GM19372 (cell line): Measurements from ENCODE around the gene UCKL1.
A peak's percentile ranks its signal among the peaks of the same experiment; 100 is the strongest.

Source experiments
- ATAC-seq: cut with Tn5 transposase; IDR thresholded peaks from one replicate; pipeline ENCODE4 v1.9.1; 2021; ENCODE audit warnings: mild to moderate bottlenecking, low read depth, moderate library complexity; ENCODE audit not compliant: unreplicated experiment

Gene UCKL1

DNA sequence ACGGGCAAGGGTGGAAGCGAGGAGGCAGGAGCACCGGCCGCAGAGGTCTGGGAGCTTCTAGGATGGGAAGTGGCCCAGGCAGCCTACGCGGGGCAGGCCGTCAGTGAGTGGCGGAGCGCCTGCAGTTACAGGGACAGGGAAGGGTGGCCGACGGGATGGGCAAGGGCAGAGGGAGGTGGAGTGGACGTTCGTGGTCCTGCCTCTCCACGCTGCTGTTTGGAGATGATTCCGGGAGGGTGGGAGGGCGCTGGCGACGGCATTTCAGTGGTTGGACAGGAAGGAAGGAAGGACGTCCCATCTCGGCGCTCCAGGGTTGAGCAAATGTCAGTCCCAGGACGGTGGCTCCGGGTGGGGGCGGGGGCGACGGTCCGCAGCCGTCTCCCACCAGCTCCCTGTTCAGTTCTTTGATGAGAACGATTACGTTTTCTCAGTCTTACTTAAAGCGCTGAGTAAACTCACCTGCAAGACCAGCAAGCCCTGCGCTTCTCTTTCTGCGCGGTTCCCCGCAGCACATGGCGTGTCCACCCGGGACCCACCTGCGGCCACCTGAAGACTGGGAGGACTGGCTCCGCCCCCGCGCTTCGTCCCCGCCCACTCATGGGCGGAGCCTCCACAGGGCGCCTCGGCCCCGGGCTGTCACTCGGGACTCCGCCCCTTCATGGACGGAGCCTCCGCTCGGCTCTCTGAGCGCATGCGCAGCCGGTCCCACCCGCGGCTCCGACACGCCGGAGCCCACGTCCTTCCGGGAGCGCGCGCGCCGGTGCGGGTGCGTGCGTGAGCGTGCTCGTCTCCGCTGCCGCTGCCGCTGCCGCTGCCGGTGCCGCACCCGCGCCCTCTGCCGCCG, 61.6 kb downstream of the UCKL1 start, which contains the start of gene DNAJC5:
DNAJC5 (plus strand) TSS at position 769 of the 844 bp plus-strand sequence. CDS start 33,220 bp downstream, outside the sequence.
- ATAC-seq: peak; percentile 94

DNA sequence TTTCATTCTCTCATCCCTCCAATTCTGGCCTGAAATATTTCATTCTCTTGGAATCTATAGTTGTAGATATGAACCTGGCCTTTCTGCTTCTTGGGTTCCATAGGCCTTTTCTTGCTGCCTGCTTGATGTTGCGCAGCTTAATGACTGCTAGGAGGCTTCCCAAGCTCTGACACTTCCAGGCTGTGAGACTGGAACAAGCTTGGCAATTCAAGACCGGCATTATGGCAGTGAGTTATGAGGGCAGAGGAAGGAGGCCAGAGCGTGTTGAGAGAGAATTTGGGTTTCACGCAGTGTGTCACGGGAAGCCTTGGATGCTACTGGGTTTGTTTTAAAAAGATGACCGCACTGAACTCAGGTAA, 62.2 kb downstream of the UCKL1 start:
- ATAC-seq: no peak

- ATAC-seq: no peak
Measured at GRCh38 chr20:63892402-63892801, 63.8 kb downstream of the UCKL1 start.

DNA sequence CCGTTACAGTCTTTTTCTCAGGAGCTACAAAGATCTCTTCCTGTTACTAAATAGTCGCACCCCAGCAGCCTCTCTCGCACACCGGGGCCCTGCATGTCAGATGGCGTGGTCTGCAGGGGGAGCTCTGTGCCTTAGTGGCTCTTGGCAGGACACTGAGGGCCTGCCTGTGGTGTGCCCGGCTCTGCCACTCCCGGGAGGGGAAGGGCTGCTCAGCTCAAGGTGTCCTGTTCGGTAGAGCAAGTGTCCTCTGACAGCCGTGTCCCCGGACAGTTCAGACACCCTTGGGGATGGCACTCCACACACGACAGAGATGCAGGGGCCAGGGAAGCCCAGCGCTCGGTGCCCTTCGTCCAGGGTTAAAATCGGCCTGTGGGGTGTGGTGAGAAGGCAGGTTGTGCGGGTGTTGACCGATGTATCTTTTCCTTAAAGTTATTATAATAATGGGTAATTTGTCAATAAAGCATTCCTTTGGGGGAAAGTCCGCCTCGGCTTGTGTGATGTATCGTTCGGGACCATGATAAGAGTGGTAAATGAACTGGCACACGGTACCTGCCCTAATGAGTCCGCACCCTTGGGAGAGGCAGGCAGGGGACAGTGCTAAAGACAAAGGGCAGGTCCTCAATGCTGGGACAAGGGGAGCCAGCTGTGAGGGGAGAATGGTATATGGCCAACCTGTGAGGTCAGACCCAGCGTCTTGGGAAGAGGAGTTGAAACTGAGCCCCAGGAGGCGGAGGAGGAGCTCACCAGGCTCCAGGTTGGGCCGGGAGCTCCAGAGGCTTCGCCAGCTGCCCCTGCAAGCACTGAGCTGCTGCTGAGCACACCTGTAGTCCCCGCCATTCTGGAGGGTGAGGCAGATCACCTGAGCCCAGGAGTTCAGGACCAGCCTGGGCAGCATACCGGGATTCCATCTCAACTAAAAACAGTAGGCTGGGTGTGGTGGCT, 64.9 kb downstream of the UCKL1 start:
- no peak for ATAC-seq

- ATAC-seq: no peak
Measured at GRCh38 chr20:63890616-63891015, 65.6 kb downstream of the UCKL1 start.

DNA sequence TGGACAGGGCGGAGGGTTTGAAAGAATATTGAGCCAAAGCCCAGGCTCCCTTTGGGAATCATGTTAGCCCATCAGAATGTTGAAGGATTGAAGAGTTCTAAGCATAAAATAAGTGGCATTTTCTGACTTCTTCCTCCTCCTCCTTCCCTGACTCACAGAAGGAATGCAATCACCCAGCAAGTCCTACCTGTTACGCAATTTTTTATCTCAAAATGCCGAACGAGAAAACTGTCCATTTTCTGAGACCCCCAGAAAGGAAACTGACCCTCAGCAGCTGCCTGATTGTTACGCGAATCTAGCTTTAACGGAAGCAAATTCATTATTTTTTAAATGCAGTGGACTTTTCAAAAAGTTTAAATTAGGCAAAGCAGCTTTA, 66.0 kb downstream of the UCKL1 start:
- ATAC-seq: no peak
